ENCODE data around the gene SIRT7. TPM values are rescaled to one million over a fixed set of nuclear protein-coding genes. Genes with fewer than 3 reads are reported as not detected.

SIRT7 gene
- total RNA-seq, 2 experiments from 2014 or later, result 56.7 to 57.5 TPM

- POLR2A ChIA-PET, result no interaction called here
- Histone ChIP-seq H3K36me3 (ENCODE audit: insufficient read depth, low read length) (no peaks in the 10 kb centered on the region), H3K4me3 (ENCODE audit: low read length) (no peak overlapping the region), H3K27ac (ENCODE audit: low read depth in 1 of 2, low read length in 2 of 2) (no peak overlapping the region), H3K4me1 (ENCODE audit: insufficient read depth, low read length) (peaks cover 8% of the 10 kb centered on the region), H3K27me3 (ENCODE audit: control insufficient read depth in 1 of 2, insufficient read depth in 2 of 2, low read length in 2 of 2) (no peaks in the 10 kb centered on the region), H3K9me3 (ENCODE audit: control insufficient read depth in 1 of 2, insufficient read depth in 1 of 2, low read length in 2 of 2) (peaks cover 0 to 1% of the 10 kb centered on the region in 2 experiments)
- Mint-ChIP-seq H3K4me1 (ENCODE audit: low read depth) (no peaks in the 10 kb centered on the region), H3K27ac (no peak overlapping the region), H3K4me3 (no peak overlapping the region), H3K9me3 (no peaks in the 10 kb centered on the region), H3K36me3 (ENCODE audit: low read depth) (no peaks in the 10 kb centered on the region), H3K27me3 (no peaks in the 10 kb centered on the region)
- DNase-seq, result no peak
- CTCF ChIA-PET, result interaction anchor here (0.9 to 1.6 kb wide), 2 partner anchors 11 kb away, joined by 3 to 4 read pairs; no protein-coding TSS in a partner anchor
- no peak for ATAC-seq (ENCODE audit: poor library complexity)
- intact Hi-C loops (cut with DNase I, micrococcal nuclease), result no loop called here
- no peak for TF ChIP-seq CTCF (IDR thresholded peaks at IDR 0.05)
Measured at GRCh38 chr17:81948635-81949378, 30.8 kb upstream of the SIRT7 start.

- no peak within 1 kb of the TSS for H3K27ac Mint-ChIP-seq
- POLR2A ChIA-PET, result no interaction called here
- H3K36me3 Mint-ChIP-seq (ENCODE audit: low read depth), result no peaks in the 10 kb centered on the region
- Histone ChIP-seq H3K27me3 (ENCODE audit: control insufficient read depth in 1 of 2, insufficient read depth in 2 of 2, low read length in 2 of 2) (peaks cover 0 to 2% of the 10 kb centered on the region in 2 experiments), H3K4me1 (ENCODE audit: insufficient read depth, low read length) (no peaks in the 10 kb centered on the region), H3K27ac (ENCODE audit: low read depth in 1 of 2, low read length in 2 of 2) (no peak within 1 kb of the TSS), H3K4me3 (ENCODE audit: low read length) (no peak within 1 kb of the TSS), H3K36me3 (ENCODE audit: insufficient read depth, low read length) (no peaks in the 10 kb centered on the region), H3K9me3 (ENCODE audit: control insufficient read depth in 1 of 2, insufficient read depth in 1 of 2, low read length in 2 of 2) (no peaks in the 10 kb centered on the region)
- ATAC-seq (ENCODE audit: poor library complexity) (no peak), DNase-seq (no peak)
- intact Hi-C loops (cut with DNase I, micrococcal nuclease), result no loop called here
- H3K4me3 Mint-ChIP-seq, result no peak within 1 kb of the TSS
- CTCF ChIA-PET, result interaction anchor here (1.6 kb wide), 1 partner anchor 12 kb away, joined by 4 read pairs; no protein-coding TSS in a partner anchor
- no peaks in the 10 kb centered on the region for H3K4me1 Mint-ChIP-seq (ENCODE audit: low read depth)
- no peak for TF ChIP-seq CTCF (IDR thresholded peaks at IDR 0.05)
- H3K27me3 Mint-ChIP-seq, result no peaks in the 10 kb centered on the region
- H3K9me3 Mint-ChIP-seq, result no peaks in the 10 kb centered on the region
Measured at GRCh38 chr17:81947189-81947588, 29.2 kb upstream of the SIRT7 start, which contains the start of gene MYADML2. MYADML2 (minus strand) TSS chr17:81947233; CDS start chr17:81941741, 5,492 bp downstream.

- H3K4me3 ChIP-seq (ENCODE audit: low read length), result no peak overlapping the region
- H3K36me3 Mint-ChIP-seq (ENCODE audit: low read depth), result no peaks in the 10 kb centered on the region
- DNase-seq (no peak), ATAC-seq (ENCODE audit: poor library complexity) (no peak)
- no peaks in the 10 kb centered on the region for H3K36me3 ChIP-seq (ENCODE audit: insufficient read depth, low read length)
- H3K27me3 ChIP-seq (ENCODE audit: control insufficient read depth in 1 of 2, insufficient read depth in 2 of 2, low read length in 2 of 2), result peaks cover 0 to 7% of the 10 kb centered on the region in 2 experiments
- no peak for TF ChIP-seq CTCF (IDR thresholded peaks at IDR 0.05)
- no peaks in the 10 kb centered on the region for H3K9me3 Mint-ChIP-seq
- peaks cover 0 to 11% of the 10 kb centered on the region in 2 experiments for H3K9me3 ChIP-seq (ENCODE audit: control insufficient read depth in 1 of 2, insufficient read depth in 1 of 2, low read length in 2 of 2)
- intact Hi-C loops (cut with DNase I, micrococcal nuclease), result no loop called here
- CTCF ChIA-PET, result interaction anchor here (0.7 kb wide), 1 partner anchor 153 kb away, joined by 3 read pairs; no protein-coding TSS in a partner anchor
- H3K4me1 ChIP-seq (ENCODE audit: insufficient read depth, low read length), result no peaks in the 10 kb centered on the region
- H3K4me3 Mint-ChIP-seq, result no peak overlapping the region
- no peak overlapping the region for H3K27ac Mint-ChIP-seq
- no peak overlapping the region for H3K27ac ChIP-seq (ENCODE audit: low read depth in 1 of 2, low read length in 2 of 2)
- H3K27me3 Mint-ChIP-seq, result peaks cover 6% of the 10 kb centered on the region
- POLR2A ChIA-PET, result interaction anchor here (0.7 kb wide), 1 partner anchor 17 kb away, joined by 3 read pairs; no protein-coding TSS in a partner anchor
- no peaks in the 10 kb centered on the region for H3K4me1 Mint-ChIP-seq (ENCODE audit: low read depth)
Measured at GRCh38 chr17:81944858-81945257, 26.9 kb upstream of the SIRT7 start.

Measured in CD4-positive, alpha-beta T cell (primary cell).